ENCODE data around the gene CDH13. TPM values are rescaled to one million over a fixed set of nuclear protein-coding genes. Genes with fewer than 3 reads are reported as not detected.
"Not testable (repeated sequence)": the region's sequence is repeated elsewhere in the genome, so short reads cannot be mapped to it uniquely, and the experiment has no call there.

The CDH13 gene
- total RNA-seq, 2 donors from 2014 or later = not detected

DNA sequence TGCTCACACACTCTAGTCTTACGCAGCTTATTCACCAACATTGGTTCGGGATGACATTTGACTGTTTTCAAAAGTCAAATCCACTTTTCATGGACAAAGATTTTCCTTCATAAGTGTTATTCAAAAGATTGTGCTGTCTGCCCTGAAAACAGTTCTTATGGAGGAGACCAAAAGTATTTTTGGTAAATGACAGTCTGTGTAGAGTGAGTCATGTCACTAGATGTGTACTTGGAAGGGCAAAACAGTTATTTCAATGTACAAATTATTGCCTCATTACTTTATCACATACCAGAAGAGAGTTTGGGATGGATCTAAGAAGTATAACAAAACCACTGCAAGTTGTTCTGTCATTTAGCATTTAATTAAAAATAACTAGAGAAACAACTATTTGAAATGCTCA is 265.6 kb downstream of the CDH13 start:
- Mint-ChIP-seq H3K9me3 (peaks cover 0 to 3% of the 10 kb centered on the region in 2 donors), H3K4me3 (no peak overlapping the region), H3K4me1 (ENCODE audit: low read depth) (no peaks in the 10 kb centered on the region), H3K27ac (no peak overlapping the region), H3K36me3 (ENCODE audit: insufficient read depth in 2 of 2) (no peaks in the 10 kb centered on the region), H3K27me3 (ENCODE audit: low read depth) (peaks cover 9% of the 10 kb centered on the region)
- DNase-seq (no peak), ATAC-seq (replicated peaks in 1 of 2) (no peak)

DNA sequence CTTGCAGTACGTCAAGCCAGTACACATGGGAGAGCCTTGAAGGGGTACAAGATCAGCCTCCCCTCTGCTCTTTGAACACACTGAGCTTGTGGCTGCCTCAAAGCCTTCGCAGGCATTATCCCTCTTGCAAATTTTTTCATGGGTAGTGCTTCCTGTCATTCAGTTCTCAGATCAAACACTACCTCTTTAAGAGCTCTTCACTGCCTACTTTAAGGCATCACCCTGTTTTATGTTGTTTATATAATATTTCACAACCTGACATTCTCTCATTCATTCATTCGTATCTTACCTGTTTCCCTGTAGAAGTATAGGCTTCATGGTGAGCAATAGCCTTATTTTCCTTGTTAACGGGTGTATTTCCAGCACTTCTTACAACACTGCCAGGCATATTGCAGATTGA is 269.1 kb downstream of the CDH13 start:
- ATAC-seq (replicated peaks in 1 of 2) = no peak

DNA sequence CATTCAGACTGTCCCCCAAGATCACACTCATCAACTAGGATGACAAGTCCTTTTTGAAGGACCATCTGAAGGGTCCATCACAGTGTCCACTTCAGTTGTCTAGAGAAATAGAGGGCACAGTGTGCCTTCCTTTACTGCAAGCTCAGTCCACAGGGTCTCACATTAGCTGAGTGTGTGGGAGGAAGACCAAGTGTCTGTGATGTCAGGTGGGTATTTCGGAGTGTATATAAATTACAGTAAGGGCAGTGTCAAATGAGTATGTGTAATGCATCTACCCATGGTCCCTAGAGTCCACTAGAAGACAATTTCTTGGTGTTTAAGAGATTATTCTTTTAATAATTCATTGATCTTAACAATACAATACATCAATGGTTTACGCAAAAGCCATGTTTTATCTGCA is 272.2 kb downstream of the CDH13 start:
- H3K9me3 Mint-ChIP-seq = peaks cover 2 to 6% of the 10 kb centered on the region in 2 donors
- no peak overlapping the region for H3K4me3 Mint-ChIP-seq
- no peaks in the 10 kb centered on the region for H3K4me1 Mint-ChIP-seq (ENCODE audit: low read depth)
- no peak for ATAC-seq (replicated peaks in 1 of 2)
- no peak for DNase-seq
- H3K27me3 Mint-ChIP-seq (ENCODE audit: low read depth) = no peaks in the 10 kb centered on the region
- H3K27ac Mint-ChIP-seq = no peak overlapping the region
- H3K36me3 Mint-ChIP-seq (ENCODE audit: insufficient read depth in 2 of 2) = no peaks in the 10 kb centered on the region

More for the DNA sequence above, 269.1 kb downstream of the CDH13 start:
- no peaks in the 10 kb centered on the region for H3K4me1 Mint-ChIP-seq (ENCODE audit: low read depth)
- H3K27me3 Mint-ChIP-seq (ENCODE audit: low read depth) = no peaks in the 10 kb centered on the region
- H3K4me3 Mint-ChIP-seq = no peak overlapping the region
- H3K9me3 Mint-ChIP-seq = peaks cover 0 to 2% of the 10 kb centered on the region in 2 donors
- DNase-seq = no peak
- no peak overlapping the region for H3K27ac Mint-ChIP-seq
- H3K36me3 Mint-ChIP-seq (ENCODE audit: insufficient read depth in 2 of 2) = no peaks in the 10 kb centered on the region

DNA sequence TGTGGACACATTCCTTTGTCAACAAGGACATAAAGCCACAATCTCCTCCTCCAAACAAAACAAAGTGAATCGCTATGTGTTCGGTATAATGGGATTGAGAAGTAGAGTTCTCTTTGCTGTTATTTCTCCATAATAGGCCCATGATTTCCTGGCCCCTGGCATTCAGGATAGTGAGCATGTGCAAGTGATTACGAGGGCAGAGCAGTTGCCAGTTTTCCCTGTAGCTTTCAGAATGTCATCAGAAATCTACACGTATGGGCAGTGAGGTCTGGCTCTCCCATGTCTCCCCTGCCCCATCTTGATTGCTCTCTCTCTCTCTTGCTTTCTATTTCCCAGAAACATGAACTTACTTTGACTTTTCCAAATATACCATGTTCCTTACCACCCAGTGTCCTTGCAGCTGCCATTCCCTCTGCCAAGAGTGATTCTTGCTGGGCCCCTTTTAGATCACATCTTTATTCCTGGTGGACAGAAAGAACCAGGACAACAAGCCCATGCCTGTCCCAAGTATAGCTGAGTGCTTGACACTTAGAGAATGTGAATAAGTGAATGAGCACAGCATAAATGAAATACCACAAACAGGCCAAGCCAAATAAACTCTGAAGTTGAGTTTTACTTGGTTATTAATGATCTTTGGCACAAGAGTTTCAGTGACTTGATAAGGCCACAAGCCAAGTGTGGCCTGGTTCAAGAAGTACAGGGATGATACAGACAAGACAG is 273.1 kb downstream of the CDH13 start:
- Mint-ChIP-seq H3K36me3 (ENCODE audit: insufficient read depth in 2 of 2) (no peaks in the 10 kb centered on the region), H3K27ac (no peak overlapping the region), H3K4me1 (ENCODE audit: low read depth) (no peaks in the 10 kb centered on the region), H3K9me3 (peaks cover 2 to 6% of the 10 kb centered on the region in 2 donors), H3K4me3 (no peak overlapping the region), H3K27me3 (ENCODE audit: low read depth) (no peaks in the 10 kb centered on the region)
- DNase-seq (no peak), ATAC-seq (replicated peaks in 1 of 2) (no peak)

DNA sequence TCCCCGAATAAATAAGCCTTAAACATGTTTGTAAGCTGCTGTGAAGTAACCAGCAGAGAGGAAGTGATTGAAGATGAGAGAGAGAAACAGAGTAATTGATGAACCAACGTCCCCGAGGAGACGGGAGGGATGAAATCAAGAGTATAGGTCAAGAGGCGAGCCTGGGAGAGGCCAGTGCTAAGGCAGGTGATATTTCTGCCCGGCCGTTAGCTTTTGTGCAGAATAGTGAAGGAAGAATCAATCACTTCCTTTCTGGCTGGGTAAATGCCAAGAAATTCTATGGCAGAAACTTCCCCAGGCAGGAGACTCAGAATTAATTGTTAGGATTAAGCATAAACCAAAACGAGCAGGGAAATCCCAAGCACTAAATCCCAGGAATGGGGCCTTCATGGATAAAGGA is 273.8 kb downstream of the CDH13 start:
- Mint-ChIP-seq H3K36me3 (ENCODE audit: insufficient read depth in 2 of 2) (no peaks in the 10 kb centered on the region), H3K27ac (no peak overlapping the region), H3K27me3 (ENCODE audit: low read depth) (no peaks in the 10 kb centered on the region), H3K4me3 (no peak overlapping the region), H3K9me3 (peaks cover 2 to 6% of the 10 kb centered on the region in 2 donors), H3K4me1 (ENCODE audit: low read depth) (no peaks in the 10 kb centered on the region)
- ATAC-seq (replicated peaks in 1 of 2) = no peak
- DNase-seq = no peak

DNA sequence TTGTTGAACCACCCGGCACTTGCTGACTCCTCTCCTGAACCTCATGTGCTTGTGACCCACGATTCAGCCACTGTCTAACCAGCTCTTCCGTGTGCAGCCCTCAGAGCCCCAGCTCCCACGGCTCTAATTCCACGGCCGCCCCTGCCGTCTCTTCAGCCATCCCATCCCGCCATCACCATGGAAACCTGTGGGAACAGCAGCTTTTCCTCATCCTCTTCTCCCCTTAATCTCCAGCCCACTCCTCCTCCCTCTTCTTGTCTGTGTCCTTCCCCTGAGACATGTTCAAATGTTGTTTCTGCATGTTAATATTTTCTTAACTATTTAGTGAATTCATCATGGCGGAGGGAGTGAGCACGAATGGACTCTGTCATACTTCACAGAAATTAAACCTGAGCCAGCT is 285.2 kb downstream of the CDH13 start:
- no peak for ATAC-seq (replicated peaks in 1 of 2)
- H3K27me3 Mint-ChIP-seq (ENCODE audit: low read depth) = no peaks in the 10 kb centered on the region
- DNase-seq = no peak
- no peak overlapping the region for H3K27ac Mint-ChIP-seq
- H3K36me3 Mint-ChIP-seq (ENCODE audit: insufficient read depth in 2 of 2) = no peaks in the 10 kb centered on the region
- peaks cover 0 to 2% of the 10 kb centered on the region in 2 donors for H3K9me3 Mint-ChIP-seq
- no peak overlapping the region for H3K4me3 Mint-ChIP-seq
- H3K4me1 Mint-ChIP-seq (ENCODE audit: low read depth) = no peaks in the 10 kb centered on the region

DNA sequence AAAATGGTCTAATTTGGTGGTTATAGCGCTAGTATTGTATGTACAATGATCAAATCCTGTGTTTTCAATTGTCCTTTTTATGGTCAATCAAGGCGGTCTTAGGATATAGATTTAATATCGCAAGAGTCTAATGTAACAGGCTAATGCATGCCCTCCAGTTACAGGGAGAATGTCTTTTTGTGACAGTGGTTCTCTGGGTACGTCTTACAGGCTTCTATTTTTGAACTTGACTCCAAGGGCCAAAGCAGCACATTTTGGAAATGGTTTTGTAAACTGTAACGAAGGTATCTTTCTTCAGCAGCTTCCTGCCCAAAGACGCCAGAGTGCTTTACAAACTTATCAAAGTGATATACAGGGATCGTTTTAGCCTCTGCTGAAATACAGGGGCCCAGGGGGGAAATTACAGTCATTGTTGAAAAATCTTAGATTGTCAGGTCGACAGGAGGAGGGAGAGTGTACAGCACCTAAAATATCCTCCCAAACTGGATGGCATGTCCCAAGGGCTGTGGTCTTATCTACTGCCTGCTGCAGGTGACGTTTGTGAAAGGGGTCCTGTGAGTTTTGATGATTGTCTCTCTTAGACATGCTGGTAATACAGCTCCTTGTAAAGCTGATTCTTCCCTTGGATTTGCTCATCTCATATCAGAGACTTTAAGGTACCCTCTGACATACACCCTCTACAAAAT is 288.5 kb downstream of the CDH13 start:
- no peak for DNase-seq
- Mint-ChIP-seq H3K27me3 (ENCODE audit: low read depth) (no peaks in the 10 kb centered on the region), H3K4me3 (no peak overlapping the region), H3K36me3 (ENCODE audit: insufficient read depth in 2 of 2) (no peaks in the 10 kb centered on the region), H3K27ac (no peak overlapping the region), H3K9me3 (peaks cover 0 to 4% of the 10 kb centered on the region in 2 donors), H3K4me1 (ENCODE audit: low read depth) (no peaks in the 10 kb centered on the region)
- no peak for ATAC-seq (replicated peaks in 1 of 2)

DNA sequence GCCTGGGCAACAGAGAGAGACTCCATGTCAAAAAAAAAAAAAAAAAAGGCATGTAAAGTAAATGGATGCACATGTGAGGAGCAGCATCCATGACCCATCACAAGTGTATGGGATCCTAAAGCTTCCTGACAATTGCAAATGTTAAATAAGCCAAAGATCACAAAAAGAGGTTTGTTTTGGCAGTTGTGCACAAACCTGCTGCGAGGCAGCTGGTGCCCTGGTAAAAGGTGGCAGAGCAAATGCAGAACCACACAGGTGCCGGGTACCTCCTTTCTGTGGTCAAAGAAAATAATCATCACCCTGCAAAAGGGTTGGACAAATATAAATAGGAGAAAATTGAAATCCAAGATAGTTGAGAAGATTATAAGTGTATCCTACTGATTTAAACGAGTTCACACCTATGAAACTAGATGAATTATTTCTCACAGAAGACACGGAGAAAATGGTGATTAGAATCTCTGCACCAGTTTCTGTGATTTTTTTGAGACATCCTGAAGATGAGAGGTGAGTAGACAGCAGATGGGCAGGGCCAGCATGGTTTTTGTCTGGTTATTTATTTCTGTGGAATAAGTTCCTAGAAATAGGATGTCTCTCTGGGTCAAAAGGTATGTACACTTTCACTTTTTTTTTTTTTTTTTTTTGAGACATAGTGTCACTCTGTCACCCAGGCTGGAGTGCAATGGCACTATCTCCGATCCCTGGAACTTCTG is 291.3 kb downstream of the CDH13 start:
- Mint-ChIP-seq H3K4me1 (ENCODE audit: low read depth) (no peaks in the 10 kb centered on the region), H3K27me3 (ENCODE audit: low read depth) (no peaks in the 10 kb centered on the region), H3K9me3 (peaks cover 1 to 3% of the 10 kb centered on the region in 2 donors), H3K36me3 (ENCODE audit: insufficient read depth in 2 of 2) (no peaks in the 10 kb centered on the region), H3K4me3 (no peak overlapping the region), H3K27ac (no peak overlapping the region)
- ATAC-seq (replicated peaks in 1 of 2) (no peak), DNase-seq (no peak)

DNA sequence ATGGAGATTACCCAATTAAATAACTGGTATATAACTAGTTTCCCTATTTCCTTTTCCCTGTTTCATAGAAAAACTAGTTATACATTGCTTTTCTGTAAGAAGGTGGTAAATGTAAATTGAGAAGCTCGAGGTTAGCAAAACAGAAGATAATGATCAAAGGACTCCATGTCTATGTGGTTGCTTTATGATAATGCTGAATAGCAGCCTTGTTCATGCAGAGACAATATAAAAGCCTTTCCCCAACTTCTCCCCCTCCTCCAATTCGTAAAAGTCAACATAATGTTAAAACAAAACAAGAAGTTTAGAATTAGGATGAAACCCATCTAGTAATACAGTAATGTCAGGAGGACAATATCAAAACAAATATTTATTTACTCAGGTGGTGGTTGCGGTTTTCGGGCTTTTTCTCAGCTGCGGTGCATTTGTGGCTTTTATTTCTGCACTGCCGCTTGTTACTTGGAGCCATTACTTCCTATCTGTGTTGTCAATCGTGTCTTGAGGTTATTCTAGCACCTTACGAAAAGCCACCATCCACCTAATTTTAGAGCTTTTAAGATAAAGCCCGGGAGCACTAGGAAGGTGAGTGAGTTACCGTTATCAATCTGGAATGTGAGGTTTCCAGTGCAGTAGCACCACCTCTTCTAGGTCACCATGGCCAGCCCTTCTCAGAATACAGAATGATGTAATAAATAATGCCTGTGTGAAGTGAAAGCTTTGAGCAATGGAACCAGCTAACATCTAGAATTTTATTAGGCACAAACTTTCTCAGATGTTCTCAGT is 297.5 kb downstream of the CDH13 start:
- H3K27ac Mint-ChIP-seq = no peak overlapping the region
- no peaks in the 10 kb centered on the region for H3K36me3 Mint-ChIP-seq (ENCODE audit: insufficient read depth in 2 of 2)
- peaks cover 6% of the 10 kb centered on the region for H3K27me3 Mint-ChIP-seq (ENCODE audit: low read depth)
- no peak for DNase-seq
- peak overlapping the region in 1 of 2 donors; percentile 52 for H3K4me3 Mint-ChIP-seq
- no peak for ATAC-seq (replicated peaks in 1 of 2)
- H3K4me1 Mint-ChIP-seq (ENCODE audit: low read depth) = no peaks in the 10 kb centered on the region
- peaks cover 1 to 5% of the 10 kb centered on the region in 2 donors for H3K9me3 Mint-ChIP-seq

DNA sequence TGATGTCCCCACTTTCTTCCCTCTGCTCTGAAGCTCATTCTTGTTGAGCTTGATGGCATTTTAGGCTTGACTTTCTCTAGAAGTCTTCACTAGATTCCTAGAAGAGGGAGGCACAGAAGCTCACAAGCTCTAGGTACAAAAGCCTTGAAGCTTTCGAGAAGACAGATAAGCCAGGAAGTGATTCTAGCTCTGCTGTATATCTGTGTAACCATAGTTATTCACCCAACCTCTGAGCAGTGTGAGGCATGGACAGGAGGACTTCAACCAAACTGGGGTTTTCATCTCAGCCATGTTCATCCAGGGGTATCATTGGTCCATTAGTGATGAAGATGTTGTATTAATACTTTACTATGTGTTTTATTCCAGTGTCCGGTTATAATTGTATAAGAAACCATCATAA is 299.7 kb downstream of the CDH13 start:
- Mint-ChIP-seq H3K4me1 (ENCODE audit: low read depth) (no peaks in the 10 kb centered on the region), H3K27ac (no peak overlapping the region), H3K4me3 (no peak overlapping the region), H3K9me3 (peaks cover 2% of the 10 kb centered on the region in 2 donors), H3K36me3 (ENCODE audit: insufficient read depth in 2 of 2) (peaks cover 0 to under 1% of the 10 kb centered on the region in 2 donors), H3K27me3 (ENCODE audit: low read depth) (peaks cover 6% of the 10 kb centered on the region)
- ATAC-seq (replicated peaks in 1 of 2) (no peak), DNase-seq (no peak)

DNA sequence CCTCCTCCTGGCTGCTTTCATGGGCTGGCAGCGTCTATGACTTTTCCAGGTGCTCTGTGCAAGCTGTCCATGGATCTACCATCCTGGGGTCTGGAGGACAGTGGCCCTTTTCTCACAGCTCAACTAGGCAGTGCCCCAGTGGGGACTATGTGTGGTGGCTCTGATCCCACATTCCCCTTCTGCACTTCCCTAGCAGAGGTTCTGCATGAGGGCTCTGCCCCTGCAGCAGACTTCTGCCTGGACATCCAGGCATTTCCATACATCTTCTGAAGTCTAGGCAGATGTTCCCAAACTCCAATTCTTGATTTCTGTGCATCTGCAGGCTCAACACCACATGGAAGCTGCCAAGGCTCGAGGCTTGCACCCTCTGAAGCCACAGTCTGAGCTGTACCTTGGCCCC is 307.2 kb downstream of the CDH13 start:
- not testable (repeated sequence) for H3K27me3 Mint-ChIP-seq (ENCODE audit: low read depth); ATAC-seq (replicated peaks in 1 of 2); H3K4me3 Mint-ChIP-seq

DNA sequence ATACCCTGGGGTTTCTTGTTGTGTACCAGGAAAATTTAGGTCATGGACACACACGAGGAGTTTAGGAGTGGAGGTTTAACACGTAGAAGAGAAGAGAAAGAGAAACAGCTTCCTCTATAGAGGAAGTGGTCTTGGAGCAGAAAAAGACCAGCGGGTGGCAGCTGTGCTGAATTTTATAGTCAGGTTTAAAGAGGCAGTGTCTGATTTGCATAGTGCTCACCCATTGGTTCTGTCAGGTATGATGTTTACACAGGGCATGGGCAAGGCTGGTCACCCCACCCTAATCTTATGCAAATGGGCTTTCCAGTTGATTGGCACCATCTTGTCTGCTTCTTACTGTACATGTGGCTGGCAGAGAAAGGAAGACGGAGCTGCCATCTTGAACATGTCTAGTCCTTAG is 309.0 kb downstream of the CDH13 start:
- Mint-ChIP-seq H3K27me3 (ENCODE audit: low read depth) (no peaks in the 10 kb centered on the region), H3K4me3 (no peak overlapping the region), H3K9me3 (peaks cover 7 to 19% of the 10 kb centered on the region in 2 donors), H3K36me3 (ENCODE audit: insufficient read depth in 2 of 2) (peaks cover 3 to 7% of the 10 kb centered on the region in 2 donors), H3K4me1 (ENCODE audit: low read depth) (no peaks in the 10 kb centered on the region), H3K27ac (no peak overlapping the region)
- ATAC-seq (replicated peaks in 1 of 2) (peak in 1 of 2 donors; percentile 25), DNase-seq (no peak)

More for the DNA sequence above, 307.2 kb downstream of the CDH13 start:
- not testable (repeated sequence) for H3K27ac Mint-ChIP-seq; DNase-seq; H3K4me1 Mint-ChIP-seq (ENCODE audit: low read depth); H3K36me3 Mint-ChIP-seq (ENCODE audit: insufficient read depth in 2 of 2)
- H3K9me3 Mint-ChIP-seq = peaks cover 7 to 19% of the 10 kb centered on the region in 2 donors

Data from activated T-cell treated with anti-CD3 and anti-CD28 coated beads, Interleukin-2, amount 50 U/mL, for 72 hours (primary cell).